Stimulated activated memory B cell treated with anti-CD40 and anti-IgM and Interleukin-4, amounts not matched to agents 10 μg/mL and 1 μg/mL and 100 μg/mL, for 72 hours (primary cell): ENCODE results near the gene ARL5A.
A peak's percentile ranks its signal among the peaks of the same experiment; 100 is the strongest.

Experiments
- ATAC-seq: fragments of 150-1000 bp; cut with Tn5 transposase; 2 replicates; pipeline ENCODE4 v1.10.0; 2021
- H3K27ac Mint-ChIP-seq: one replicate; pipeline ENCODE4 v1.8.0; 2022; ENCODE audit warnings: mild to moderate bottlenecking, mixed read lengths
- H3K27me3 Mint-ChIP-seq: one replicate; pipeline ENCODE4 v1.8.0; 2022; ENCODE audit warnings: mixed read lengths
- H3K36me3 Mint-ChIP-seq: one replicate; pipeline ENCODE4 v1.8.0; 2022; ENCODE audit warnings: mixed read lengths
- H3K4me1 Mint-ChIP-seq: one replicate; pipeline ENCODE4 v1.8.0; 2022; ENCODE audit warnings: mixed read lengths
- H3K4me3 Mint-ChIP-seq: one replicate; pipeline ENCODE4 v1.8.0; 2022; ENCODE audit warnings: mild to moderate bottlenecking, moderate library complexity, mixed read lengths
- H3K9me3 Mint-ChIP-seq: one replicate; pipeline ENCODE4 v1.8.0; 2022; ENCODE audit warnings: mixed read lengths

Gene ARL5A

DNA sequence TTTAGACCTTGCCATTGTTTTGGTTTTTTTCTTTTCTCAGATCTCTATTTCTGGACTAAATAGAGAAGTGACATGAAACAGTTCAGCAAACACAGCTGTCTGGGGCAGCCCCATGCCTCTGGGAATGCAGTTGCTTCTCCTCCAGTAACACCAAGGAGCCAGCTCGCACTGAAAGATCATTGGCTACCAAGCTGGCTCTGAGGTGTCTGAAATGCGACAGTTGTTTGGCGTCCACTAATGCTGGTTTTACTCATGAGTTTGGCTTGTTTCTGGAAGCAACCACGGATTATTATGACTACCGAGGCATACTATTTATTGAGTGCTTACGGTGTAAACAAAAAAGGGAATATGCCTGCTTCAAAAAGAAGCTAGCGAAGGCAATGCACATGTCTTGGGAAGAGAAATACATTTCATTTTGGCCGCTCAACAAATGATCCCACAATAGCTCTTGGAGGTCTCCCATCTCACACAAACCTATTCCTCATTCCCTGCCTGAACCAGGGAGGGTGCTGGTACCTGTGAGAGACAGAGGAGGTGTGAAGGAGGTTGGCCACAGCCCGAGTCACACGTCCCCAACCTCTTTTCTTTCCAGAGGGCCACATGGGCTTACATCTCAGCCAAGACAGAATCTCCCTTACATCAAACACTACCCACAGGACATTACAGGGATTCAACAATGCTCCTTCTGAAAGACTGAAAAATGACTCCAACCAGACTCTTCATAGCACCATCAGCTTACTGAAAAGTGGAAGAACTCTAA lies 56.4 kb downstream of the ARL5A start:
- ATAC-seq: peak; percentile 98
- Mint-ChIP-seq H3K4me1 (peaks cover 87% of the 10 kb centered on the region), H3K9me3 (peaks cover 7% of the 10 kb centered on the region)

DNA sequence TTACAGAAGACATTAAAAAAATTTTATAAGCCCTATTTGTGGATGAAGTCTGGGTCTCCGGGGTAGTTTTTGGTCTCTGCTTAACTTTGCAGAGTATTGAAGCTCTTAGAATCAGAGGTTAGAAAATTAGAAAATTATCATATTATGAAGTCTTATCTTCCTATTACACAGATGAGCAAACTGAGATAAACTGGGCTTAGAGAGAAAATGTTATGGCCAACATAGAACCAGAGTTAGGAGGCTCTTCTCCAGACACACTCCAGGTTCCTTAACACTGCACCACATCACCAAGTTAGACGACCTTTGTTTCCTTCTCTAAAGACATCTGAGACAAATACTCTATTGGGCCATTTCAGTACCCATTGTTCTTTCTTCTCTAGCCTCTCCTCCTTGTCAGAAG lies 57.2 kb downstream of the ARL5A start:
- H3K4me3 Mint-ChIP-seq: no peak overlapping the region
- ATAC-seq: peak; percentile 34
- peaks cover 7% of the 10 kb centered on the region for H3K9me3 Mint-ChIP-seq
- no peaks in the 10 kb centered on the region for H3K27me3 Mint-ChIP-seq
- H3K4me1 Mint-ChIP-seq: peaks cover 94% of the 10 kb centered on the region
- H3K36me3 Mint-ChIP-seq: peaks cover 16% of the 10 kb centered on the region
- H3K27ac Mint-ChIP-seq: peak overlapping the region; percentile 86

More for the DNA sequence above, 56.4 kb downstream of the ARL5A start:
- H3K4me3 Mint-ChIP-seq: peak overlapping the region; percentile 34
- no peaks in the 10 kb centered on the region for H3K27me3 Mint-ChIP-seq
- H3K36me3 Mint-ChIP-seq: peaks cover 24% of the 10 kb centered on the region
- peak overlapping the region; percentile 86 for H3K27ac Mint-ChIP-seq

DNA sequence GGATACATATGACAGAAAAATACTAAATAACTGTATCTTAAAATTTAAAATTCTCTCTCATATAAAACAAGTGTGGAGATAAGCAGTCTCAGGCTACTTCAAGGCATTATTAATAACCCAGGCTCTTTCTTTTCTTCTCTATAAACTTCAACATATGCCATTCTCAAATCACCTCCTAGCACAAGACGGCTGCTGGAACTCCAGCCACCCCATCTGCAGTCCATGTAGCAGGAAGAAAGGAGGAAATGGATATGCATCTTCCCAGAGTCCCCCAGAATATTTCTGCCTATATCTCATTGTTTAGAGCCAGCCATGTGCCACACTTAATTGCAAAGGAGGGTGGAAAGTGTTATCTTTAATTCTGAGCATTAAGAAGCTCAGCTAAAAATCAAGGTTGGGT lies 58.6 kb downstream of the ARL5A start:
- Mint-ChIP-seq H3K27ac (peak overlapping the region; percentile 86), H3K36me3 (peaks cover 9% of the 10 kb centered on the region), H3K9me3 (peaks cover 3% of the 10 kb centered on the region), H3K4me1 (peaks cover 94% of the 10 kb centered on the region), H3K27me3 (no peaks in the 10 kb centered on the region), H3K4me3 (no peak overlapping the region)
- no peak for ATAC-seq

DNA sequence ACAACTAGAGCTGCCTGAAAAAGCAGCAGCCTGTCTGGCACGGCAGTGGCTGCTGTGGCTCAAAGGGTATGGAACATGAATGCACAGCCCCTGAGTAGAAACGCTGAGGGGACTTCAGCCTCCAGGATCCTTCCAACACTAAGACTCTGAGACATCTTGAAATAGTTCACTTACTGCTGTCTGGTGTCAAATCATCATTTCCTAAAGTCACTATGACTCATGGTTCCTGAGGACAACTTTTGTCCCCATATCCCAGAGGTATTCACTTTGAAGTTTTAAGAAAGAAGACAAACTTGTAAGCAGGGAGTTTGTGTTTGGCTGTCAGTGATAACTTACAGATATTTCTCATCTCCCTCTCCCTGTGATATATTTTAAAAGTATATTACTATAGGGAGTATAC lies 60.7 kb downstream of the ARL5A start:
- no peak for ATAC-seq
- peaks cover 14% of the 10 kb centered on the region for H3K36me3 Mint-ChIP-seq
- H3K4me3 Mint-ChIP-seq: no peak overlapping the region
- peaks cover 3% of the 10 kb centered on the region for H3K9me3 Mint-ChIP-seq
- H3K27ac Mint-ChIP-seq: peak overlapping the region; percentile 86
- no peaks in the 10 kb centered on the region for H3K27me3 Mint-ChIP-seq
- peaks cover 98% of the 10 kb centered on the region for H3K4me1 Mint-ChIP-seq

DNA sequence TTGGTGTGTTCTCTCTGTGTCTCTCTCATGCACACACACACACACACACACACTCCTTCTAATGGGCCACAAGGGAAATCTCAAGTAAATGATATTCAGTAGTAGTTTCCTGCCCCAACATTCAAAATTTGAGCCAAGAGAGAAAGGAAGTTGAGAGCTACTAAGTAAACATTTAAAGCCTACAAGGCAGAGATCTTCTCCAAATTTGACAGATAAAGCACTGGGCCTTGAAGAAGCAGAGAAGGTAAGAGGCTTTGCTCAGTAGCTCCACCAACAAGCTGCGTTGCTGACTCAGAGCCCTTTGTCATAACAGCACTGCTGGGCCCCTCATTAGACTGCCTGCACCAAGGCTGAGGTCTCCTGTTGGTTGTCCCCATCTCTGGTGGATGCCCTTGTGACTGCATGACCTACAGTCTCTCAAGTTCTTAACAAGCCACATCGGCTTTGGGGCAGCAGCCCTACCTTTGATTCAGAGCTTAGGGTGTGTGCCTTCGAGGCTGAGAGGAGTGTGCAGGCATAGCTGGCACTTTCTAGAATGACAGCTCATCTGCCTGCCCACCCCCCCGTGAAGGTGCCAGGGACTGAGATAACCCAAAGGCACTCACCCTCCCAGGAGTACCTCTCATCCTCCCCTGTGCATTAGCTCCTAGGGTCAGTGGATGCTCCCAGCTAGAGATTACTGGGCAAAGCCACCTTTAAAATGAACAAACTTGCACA lies 61.6 kb downstream of the ARL5A start:
- ATAC-seq: peak; percentile 85
- Mint-ChIP-seq H3K4me3 (peak overlapping the region; percentile 49), H3K27me3 (no peaks in the 10 kb centered on the region)

DNA sequence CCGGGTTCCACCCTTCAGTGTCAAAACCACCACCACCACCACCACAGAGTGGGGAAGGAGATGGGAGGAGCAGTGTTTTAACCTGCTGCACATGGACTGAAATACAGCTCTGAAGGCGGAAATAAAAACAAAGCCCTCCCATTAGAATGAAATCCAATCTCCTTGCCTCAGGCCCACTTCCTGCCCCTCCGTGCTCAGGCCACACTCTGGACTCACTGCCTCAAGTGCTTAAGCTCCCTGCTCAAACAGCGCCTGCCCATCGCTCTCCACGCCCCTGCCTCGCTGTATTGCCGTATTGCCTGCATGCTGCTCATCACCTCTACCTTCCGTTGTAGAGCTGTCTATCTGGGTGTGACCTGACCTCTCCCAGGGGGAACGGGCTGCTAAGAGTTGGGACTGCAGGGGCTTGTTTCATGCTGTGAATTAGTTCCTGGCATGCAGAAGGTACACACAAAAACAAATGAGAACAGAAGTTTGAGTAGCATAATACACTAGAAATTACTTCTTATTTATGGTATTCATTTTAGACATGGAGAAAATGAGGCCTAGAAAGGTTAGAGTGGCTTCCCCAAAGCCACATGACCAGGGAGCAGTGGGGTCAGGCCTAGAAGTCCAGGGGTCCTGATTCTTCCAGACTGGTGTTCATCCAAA lies 62.3 kb downstream of the ARL5A start:
- Mint-ChIP-seq H3K27ac (peak overlapping the region; percentile 86), H3K4me3 (peak overlapping the region; percentile 21), H3K36me3 (peaks cover 14% of the 10 kb centered on the region), H3K4me1 (peaks cover 81% of the 10 kb centered on the region), H3K9me3 (peaks cover 3% of the 10 kb centered on the region), H3K27me3 (no peaks in the 10 kb centered on the region)
- ATAC-seq: peak; percentile 67

More for the DNA sequence above, 61.6 kb downstream of the ARL5A start:
- Mint-ChIP-seq H3K9me3 (peaks cover 3% of the 10 kb centered on the region), H3K27ac (peak overlapping the region; percentile 86), H3K4me1 (peaks cover 88% of the 10 kb centered on the region), H3K36me3 (peaks cover 14% of the 10 kb centered on the region)

DNA sequence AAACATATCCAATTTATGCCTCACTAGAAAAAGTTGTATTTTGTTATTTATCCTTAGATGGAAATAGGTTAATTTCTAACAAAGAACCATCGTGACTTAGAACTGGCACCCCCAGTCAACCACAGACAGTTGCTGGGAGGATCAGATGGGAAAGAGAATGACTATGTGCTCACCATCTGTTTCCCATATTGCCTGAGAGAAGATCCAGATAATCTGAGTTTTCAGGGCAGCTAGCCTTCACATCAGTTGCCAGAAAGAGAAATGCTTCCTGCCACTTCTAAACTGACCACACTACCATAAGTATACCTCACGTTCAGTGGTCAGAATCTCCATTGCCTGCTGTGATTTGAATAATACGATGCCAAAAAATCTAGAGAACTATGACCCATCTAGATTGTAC lies 65.5 kb downstream of the ARL5A start:
- Mint-ChIP-seq H3K4me3 (no peak overlapping the region), H3K27me3 (no peaks in the 10 kb centered on the region), H3K27ac (peak overlapping the region; percentile 86), H3K36me3 (peaks cover 5% of the 10 kb centered on the region), H3K4me1 (peaks cover 52% of the 10 kb centered on the region), H3K9me3 (no peaks in the 10 kb centered on the region)
- no peak for ATAC-seq

DNA sequence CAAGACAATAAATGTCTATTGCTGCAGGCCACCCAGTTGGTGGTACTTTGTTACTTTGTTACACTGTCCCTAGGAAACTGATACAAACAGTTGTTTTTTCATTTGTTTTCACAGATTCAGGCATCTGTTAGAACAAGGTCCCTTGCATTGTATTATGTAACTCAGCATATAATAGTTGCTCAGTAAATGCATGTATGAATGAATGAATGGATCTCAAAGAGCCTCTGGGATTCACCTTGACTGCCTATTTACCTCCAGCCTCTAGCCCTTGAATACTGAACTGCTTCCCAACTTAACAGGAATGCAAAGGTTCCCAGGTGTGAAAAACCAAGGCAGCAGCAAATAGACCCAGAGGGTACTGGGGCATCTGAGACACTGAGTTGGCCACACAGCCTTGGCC lies 66.5 kb downstream of the ARL5A start:
- H3K36me3 Mint-ChIP-seq: peaks cover 5% of the 10 kb centered on the region
- peaks cover 47% of the 10 kb centered on the region for H3K4me1 Mint-ChIP-seq
- no peaks in the 10 kb centered on the region for H3K27me3 Mint-ChIP-seq
- H3K9me3 Mint-ChIP-seq: no peaks in the 10 kb centered on the region
- H3K4me3 Mint-ChIP-seq: no peak overlapping the region
- no peak for ATAC-seq
- no peak overlapping the region for H3K27ac Mint-ChIP-seq

DNA sequence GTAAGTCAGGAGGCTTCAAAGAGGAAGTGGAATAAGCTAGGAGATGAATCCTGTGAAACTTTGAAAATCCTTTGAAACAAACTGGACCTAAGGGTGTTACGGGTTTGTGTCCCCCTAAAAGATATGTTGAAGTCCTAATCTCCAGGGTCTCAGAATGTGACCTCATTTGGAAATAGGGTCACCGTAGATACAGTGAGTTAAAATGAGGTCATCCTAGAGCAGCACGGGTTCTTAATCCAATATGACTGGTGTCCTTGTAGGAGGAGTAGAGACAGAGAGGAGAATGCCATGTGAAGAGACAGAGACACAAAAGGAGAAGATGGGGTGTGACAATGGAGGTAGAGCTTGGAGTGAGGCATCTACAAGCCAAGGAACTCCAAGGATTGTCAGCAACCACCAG lies 67.0 kb downstream of the ARL5A start:
- Mint-ChIP-seq H3K27me3 (no peaks in the 10 kb centered on the region), H3K4me1 (peaks cover 42% of the 10 kb centered on the region), H3K27ac (no peak overlapping the region), H3K9me3 (no peaks in the 10 kb centered on the region), H3K36me3 (peaks cover 5% of the 10 kb centered on the region), H3K4me3 (no peak overlapping the region)
- no peak for ATAC-seq

DNA sequence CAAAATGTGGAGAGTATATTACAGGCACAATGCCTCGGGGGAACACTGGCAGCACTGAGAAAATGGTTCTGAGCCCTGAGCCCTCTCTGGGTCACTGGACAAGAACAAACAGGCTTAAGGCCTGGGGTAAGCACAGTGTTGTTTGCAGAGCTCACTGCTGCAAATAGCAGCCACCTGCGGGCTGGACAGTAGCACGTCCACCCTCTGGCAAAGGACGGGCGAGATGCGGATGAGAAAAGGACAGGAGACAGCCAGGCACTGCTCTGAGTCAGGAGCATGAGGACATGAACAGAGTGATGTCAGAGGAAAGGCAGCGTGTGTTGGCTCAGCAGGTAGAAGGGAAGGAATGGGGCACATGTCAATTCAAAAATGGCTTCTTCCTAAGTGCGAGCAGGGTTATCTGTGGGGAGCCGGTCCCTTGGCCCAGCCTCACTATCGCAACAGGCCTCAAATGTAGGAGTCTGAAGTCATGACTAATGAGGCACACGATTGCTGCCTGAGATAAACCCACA lies 68.0 kb downstream of the ARL5A start:
- Mint-ChIP-seq H3K36me3 (peaks cover 5% of the 10 kb centered on the region), H3K9me3 (no peaks in the 10 kb centered on the region), H3K27me3 (no peaks in the 10 kb centered on the region), H3K27ac (peak overlapping the region; percentile 13), H3K4me1 (peaks cover 32% of the 10 kb centered on the region), H3K4me3 (no peak overlapping the region)
- ATAC-seq: no peak

DNA sequence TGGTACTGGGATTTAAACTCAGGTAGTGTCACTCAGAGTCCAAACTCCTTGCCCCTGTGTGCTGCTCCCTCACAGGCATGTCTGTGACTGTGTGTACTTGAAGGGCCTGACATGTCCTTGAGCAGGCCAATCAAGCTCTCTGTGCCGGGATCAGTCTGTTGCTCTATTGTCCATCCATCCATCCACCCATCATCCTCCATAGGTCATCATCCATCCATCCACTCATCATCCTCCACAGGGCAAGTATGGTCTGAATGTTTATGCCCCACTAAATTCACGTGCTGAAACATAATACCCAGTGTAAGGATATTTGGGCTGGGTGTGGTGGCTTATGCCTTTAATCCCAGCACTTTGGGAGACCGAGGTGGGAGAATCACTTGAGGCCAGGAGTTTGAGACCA lies 69.5 kb downstream of the ARL5A start:
- H3K4me3 Mint-ChIP-seq: no peak overlapping the region
- H3K4me1 Mint-ChIP-seq: peaks cover 17% of the 10 kb centered on the region
- H3K27ac Mint-ChIP-seq: no peak overlapping the region
- H3K27me3 Mint-ChIP-seq: no peaks in the 10 kb centered on the region
- H3K9me3 Mint-ChIP-seq: no peaks in the 10 kb centered on the region
- H3K36me3 Mint-ChIP-seq: no peaks in the 10 kb centered on the region
- ATAC-seq: no peak

DNA sequence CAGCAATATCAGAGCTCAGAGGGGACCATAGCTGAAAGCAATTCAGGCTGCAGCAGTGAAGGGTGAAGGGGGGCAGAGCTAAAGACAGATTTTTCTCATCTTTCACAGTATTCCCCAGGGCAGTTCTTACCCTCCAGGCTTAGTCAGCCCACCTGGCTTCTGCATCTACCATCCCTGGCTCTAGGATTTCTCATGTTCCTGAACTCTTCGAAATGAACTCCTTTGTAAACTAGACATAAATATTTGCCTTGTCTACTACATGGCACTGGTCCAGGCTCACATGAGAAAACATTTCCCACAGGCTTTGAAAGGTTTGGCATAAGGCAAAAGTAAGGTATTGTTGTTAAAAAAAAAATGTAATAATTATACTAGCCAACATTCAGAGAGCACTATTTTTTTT lies 70.4 kb downstream of the ARL5A start:
- Mint-ChIP-seq H3K4me1 (peaks cover 9% of the 10 kb centered on the region), H3K36me3 (no peaks in the 10 kb centered on the region)
- no peak for ATAC-seq

DNA sequence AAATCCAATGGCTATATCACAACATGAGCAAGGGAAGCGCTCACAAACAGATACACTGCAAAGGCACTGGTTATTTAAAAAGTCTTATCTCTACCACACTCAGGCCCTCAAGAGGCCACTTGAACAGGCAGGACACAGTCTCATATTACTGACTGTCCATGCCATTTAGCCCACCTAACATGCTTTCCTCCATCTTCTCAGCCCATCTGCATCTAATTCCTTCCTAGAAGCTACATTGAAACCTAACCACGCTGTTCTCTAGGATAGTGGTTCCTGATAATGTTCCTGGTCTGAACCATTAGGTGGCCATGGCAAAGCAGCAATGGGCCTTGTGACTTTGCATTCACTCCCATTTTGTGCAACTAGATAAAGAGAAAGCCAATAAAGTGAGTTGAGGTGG lies 71.4 kb downstream of the ARL5A start:
- Mint-ChIP-seq H3K4me3 (no peak overlapping the region), H3K9me3 (no peaks in the 10 kb centered on the region), H3K27me3 (no peaks in the 10 kb centered on the region), H3K36me3 (no peaks in the 10 kb centered on the region), H3K4me1 (peaks cover 7% of the 10 kb centered on the region), H3K27ac (peak overlapping the region; percentile 2)
- no peak for ATAC-seq

More for the DNA sequence above, 70.4 kb downstream of the ARL5A start:
- Mint-ChIP-seq H3K9me3 (no peaks in the 10 kb centered on the region), H3K4me3 (no peak overlapping the region), H3K27me3 (no peaks in the 10 kb centered on the region), H3K27ac (peak overlapping the region; percentile 6)

DNA sequence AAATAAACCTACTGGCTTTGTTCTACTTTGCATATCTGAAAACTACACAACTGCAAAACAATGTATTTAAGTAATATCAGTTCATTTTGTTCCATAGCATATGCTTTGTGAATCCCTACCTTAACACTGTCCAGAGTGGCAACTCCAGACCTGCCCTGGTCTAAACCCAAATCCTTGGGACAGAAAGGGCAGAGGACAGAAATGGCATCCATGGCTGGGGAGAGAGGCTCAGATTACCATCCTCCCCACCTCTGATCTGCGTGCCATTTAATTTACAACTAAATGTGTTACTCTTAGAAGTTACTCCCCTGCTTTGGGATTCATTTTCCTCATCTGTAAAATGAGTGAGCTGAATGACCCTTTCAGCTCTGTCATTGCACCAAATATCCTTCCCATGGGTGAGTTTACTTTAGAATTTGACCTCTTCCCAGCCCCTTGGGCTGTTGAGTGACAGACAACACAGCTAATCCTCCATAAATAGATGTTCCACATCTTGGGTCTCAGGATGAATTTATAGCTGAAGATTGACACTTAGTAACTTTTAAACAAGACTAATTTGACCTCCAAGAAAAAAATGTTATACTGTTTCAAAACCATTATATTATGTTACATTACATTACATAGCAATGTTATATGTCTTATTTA lies 73.8 kb downstream of the ARL5A start:
- H3K27ac Mint-ChIP-seq: no peak overlapping the region
- H3K9me3 Mint-ChIP-seq: no peaks in the 10 kb centered on the region

DNA sequence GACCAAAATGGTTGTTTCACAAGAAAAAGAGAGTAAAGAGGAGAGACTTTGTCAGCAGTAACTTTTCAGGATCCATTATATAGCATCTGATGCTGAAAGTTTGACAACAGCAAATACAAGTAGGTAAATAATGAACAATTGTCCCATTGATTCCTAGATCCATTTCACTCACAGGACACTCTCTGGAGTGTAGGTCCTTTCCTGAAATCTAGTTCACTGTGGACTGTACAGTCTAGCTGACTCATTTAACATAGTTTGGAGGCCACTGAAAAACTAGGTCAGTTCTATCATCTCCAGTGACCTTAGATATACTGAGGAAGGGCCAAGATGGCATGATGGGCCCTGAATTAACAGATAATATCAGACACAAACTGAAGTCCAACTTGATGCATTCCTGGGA lies 74.7 kb downstream of the ARL5A start:
- no peak overlapping the region for H3K27ac Mint-ChIP-seq
- no peaks in the 10 kb centered on the region for H3K27me3 Mint-ChIP-seq
- H3K4me3 Mint-ChIP-seq: no peak overlapping the region
- peaks cover 7% of the 10 kb centered on the region for H3K4me1 Mint-ChIP-seq
- no peaks in the 10 kb centered on the region for H3K36me3 Mint-ChIP-seq
- H3K9me3 Mint-ChIP-seq: no peaks in the 10 kb centered on the region
- no peak for ATAC-seq

More for the DNA sequence above, 73.8 kb downstream of the ARL5A start:
- no peak for ATAC-seq
- Mint-ChIP-seq H3K4me3 (no peak overlapping the region), H3K4me1 (peaks cover 7% of the 10 kb centered on the region), H3K27me3 (no peaks in the 10 kb centered on the region), H3K36me3 (no peaks in the 10 kb centered on the region)
